GM19397 (cell line): Measurements from ENCODE around the gene MVD.

ENCODE experiments used
- ATAC-seq: cut with Tn5 transposase; IDR thresholded peaks from one replicate; pipeline ENCODE4 v1.9.1; 2021; ENCODE audit warnings: mild to moderate bottlenecking, moderate library complexity; ENCODE audit not compliant: unreplicated experiment

The MVD gene

DNA sequence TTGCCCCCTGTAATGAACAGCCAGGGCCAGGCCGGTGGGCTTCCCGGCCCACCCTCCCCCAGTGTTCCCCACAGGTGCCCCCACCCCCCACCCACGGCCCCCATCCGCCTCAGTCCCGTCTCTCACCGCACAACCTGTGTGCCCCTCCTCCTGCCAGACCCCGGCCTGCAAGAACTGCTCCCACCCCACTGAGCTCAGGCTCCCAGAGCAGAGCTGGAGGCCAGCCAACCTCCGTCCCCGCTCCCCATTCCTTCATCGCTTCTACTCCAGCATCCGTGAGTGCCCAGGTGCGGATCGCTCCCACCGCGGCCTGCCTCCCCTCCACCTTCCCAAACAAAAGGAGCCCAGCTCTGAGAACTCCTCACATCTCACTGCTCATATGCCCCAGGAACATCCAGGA lies 4.2 kb downstream of the MVD start:
- no peak for ATAC-seq

DNA sequence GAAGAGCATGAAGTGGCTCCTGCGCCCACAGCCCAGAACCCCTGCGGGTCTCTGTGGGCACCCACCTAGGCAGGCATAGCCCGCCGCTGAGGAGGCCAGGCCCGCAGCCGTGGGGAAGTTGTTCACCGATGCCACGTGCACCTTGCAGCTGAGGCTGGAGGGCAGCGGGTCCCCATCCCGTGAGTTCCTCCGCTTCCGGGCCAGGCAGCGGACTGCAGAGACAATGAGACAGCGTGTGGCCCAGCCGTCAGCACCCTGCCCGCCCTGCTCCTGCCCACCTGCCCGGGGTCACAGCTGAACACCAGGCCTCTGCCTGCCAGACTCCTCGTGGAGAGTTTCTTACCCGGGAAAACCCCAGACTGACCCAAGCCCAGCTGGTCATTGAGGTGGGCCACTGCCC lies 5.5 kb downstream of the MVD start:
- no peak for ATAC-seq

DNA sequence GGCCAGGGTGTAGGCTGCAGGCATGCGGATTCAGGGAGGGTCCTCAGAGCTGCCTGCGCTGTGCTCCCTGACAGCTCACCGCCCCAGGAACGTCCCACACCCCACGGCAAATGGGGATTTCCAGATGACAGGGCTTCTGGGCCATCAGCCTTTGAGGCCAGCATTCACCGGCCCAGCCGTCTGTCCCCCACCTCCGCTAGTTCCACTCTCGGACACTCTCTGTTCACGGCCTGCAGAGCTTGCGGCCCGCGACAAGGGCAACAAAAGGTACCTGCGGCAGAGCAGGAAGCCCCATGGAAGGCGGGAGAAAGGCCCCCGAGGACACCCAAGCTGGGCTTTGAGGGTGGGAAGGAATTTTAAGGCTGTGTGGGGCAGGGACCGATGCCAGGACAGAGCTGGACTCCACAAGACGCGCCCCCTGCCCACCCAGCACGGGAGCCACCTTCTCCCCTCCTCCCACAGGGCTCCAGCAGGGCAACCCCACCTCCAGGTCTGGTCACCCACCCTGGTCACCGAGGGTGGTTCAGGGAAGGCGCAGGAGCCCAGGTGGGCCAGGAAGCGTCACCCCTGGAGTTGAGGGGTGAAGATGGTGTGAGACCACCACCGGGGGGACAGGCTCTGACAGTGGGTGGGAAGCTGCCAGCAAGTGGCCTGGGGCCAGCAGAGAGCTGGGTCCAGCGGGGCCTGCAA lies 6.5 kb downstream of the MVD start:
- ATAC-seq = no peak

DNA sequence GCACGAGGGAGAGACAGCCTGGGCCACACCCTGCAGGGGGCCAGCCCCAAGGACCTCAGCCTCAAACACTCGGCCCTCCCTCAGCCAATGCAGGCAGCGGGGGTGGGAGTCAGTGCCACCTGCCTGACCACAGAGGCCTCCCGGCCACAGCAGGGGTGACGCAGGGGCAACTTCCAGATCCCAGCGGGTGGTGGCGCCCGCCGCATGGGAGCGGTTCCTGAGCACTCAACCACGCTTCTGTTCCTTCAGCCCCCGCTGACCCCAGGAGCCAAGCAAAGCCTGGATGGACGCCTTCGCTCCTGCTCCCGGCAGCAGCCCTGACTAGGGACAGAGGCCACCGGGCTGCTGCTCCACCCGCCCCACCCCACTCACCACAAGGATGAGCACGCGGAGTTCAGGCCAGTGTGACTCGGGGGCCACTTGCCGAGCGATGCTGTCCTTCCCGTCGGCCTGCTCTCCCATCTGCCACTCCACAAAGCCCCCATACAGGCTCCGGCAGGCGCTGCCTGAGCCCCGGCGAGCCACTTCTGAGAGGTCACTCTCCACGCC lies 7.1 kb downstream of the MVD start:
- ATAC-seq = no peak

DNA sequence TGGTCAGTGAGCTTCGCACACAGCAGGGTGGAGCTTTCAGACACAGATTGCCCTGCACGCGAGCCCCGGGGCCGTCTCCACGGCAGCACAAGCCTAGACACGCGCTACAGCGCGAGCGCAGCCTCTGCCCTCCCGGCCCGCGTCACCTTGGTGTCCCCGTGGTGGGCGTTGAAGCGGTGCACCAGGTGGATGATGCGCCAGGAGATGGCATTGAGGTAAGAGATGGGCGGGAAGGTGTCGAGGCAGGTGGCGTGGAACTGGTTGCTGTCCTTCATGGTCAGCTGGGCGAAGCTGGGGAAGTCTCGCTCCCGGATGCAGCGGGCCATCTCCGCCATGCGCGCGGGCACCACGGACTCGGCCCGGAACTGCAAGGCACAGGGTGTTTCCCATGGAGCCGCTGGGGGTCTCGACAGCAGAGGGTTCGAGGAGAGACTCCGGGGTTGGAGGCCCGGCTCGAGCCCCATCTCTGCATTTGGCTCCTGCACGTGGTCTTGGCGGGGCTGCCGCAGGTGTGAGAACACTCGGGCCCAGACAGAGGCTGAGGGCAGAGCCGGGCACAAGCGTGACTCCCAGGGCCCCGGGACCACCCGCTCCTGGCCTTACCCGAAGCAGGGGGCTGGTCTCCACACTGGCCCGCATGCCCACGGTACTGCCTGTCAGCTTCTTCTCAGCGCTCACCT lies 7.7 kb downstream of the MVD start:
- no peak for ATAC-seq

DNA sequence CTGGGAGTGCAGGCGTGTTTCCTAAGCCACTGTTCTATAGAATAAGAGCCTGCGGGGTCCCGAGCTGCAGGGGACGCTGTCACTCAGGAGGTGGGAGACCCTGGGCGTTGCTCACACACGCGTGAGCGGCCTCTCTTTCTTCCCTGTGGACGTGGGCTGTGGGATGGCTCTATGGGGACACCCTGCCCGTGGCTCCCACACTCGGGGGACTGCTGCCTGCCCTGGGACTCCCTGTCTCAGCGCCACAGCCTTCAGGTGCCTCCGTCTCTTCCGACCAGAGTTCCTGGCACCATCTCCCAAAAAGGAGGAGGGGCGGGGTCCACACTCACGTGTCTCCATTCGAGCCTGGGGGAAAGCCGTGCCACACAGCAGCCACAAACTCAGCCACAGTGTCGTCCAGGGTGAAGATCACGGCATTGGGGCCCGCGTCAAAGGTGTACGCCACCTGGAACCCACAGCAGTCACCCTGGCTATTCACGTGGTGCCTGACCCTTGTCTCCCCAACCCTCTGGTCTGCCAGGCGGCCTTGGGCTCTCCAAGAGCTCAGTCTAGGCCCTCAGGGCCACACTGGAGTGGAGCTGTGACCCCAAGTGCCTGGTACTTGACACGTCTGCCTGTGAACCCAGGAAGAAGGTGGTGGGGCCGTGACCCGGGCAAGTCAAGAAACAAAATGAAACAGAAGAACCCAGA lies 8.4 kb downstream of the MVD start:
- no peak for ATAC-seq

DNA sequence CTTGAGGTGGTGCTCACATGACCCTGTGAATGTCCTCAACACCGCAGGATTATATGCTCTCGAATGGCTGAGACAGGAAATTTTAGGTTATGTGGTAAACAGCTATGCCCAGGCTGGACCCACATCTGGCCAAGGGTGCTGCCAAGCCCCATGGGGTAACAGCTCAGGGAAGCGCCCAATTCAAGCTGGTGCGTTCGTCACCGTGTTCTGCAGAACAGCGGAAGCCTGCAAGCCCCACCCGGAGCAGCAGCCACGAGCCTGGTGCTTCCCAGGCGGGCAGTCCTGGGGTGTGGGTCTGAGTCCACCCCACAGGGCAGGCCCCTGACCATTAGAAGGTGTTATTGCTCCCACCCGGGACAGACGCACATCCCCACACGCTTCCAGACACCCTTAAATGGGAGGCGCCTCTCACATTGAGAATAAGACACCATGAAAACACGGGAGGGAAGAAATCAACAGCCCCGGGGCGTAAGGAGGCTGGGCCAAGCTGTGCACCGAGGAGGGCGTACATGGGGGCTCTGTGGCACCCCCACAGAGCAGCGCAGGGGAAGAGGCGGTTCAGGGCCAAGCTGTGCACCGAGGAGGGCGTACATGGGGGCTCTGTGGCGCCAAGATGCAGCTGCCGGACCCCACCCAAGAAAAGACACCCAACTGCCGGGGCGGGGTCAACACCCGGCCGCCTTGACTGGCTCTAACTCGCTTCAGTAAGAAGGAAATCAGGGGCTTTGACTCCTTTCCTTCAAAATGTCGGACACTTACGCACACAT lies 9.1 kb downstream of the MVD start:
- ATAC-seq = no peak

DNA sequence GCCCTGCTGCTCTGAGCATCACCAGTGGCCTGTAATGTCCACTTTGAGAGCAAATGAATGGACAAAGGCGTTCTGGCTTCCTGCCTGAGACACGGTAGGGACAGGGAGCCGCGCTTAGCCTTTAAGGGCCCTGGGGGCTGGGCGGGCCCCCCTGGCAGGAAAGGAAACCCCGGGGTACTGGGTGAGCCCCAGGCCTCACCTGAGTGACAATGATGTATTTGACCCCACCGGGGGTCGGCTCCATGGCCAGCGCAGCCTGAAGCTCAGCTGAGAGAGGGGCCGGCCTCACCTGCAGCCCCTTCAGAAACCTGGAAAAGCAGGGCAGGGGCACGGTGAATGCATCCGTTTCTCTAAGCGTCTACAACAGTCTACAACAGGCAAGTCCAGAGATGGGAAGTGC lies 9.8 kb downstream of the MVD start:
- no peak for ATAC-seq

DNA sequence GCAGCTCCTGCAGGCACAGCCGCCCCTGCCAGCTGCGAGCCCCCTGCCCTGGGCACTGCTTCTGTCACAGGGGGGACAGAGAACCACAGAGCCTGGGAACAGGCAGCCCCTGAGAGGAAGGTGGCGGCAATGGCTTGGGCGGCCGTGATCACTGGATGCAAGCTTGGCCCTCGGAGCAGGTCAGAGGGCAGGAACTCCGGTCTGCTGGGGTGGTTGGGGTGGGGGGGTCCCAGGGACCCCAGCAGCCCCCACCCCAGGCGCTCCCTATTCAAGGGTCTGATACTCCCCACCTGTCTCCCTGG lies 10.2 kb downstream of the MVD start:
- no peak for ATAC-seq

DNA sequence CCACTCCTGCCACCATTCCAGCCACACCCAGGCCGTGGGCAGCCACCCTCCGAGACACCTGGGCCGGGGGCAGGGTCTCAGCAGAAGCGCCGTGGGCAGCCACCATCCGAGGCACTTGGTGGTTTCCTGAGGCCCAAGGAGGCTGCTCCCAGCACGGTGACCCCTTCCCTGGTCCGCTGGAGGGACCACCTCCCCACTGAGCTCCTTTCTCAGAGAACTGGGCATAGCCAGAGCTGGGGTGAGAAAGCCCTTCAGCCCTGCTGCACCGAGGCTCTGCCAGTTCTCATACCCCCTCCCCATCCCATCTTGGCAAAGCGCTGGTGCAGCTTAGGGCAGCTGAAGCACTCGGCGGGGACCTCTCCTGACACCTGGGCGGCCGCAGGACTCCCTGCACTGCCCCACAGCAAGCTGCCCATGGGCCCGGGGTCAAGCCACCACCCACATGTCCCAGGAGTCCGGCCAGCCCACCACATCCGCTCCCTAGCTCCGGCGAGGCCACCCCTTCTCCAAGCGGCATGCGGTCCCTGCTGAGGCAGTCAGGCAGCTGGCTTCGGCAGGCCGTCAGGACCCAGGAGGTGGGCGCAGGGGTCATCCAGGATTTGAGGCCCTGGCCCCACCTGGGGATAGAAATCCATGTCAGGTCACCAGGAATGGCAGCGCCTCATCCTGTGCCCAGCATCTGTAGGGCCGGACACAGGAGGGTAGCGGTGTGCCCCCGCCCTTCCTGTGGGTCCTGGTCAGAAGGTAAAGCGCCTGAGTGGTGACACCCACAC lies 10.7 kb downstream of the MVD start:
- ATAC-seq = peak; percentile 0

DNA sequence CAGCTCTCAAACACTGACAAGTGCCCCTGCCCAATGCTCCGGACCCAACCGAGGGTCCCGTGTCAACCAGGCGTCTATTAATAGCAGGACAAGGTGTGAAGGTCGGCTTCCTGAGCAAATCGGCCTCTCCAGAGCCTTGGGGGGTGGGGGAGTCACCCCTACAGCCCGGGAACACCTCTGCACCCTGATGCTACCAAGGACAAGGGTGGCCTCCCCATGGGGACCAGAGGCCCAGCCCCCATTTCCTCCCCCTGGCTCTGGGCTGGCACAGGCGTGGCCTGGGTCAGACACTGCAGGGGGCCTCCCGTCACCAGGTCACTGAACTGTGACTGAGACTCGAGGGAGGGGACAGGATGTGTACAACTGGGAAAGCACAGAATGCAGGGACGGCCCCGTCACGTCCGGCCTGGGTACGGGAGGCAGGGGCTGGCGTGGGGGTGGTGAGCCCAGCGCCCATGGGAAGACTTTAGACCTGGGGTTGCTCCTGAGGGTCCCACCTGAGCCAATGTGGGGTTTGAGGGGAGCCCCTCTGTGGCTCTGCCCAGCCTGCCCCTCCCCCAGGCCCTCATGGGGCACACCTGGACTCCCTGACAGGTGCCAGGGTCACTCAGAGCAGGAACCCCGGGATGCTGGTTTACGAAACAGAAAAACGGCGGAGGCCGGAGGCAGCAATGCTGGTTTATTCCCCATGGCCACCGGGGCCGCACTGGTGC lies 11.5 kb downstream of the MVD start:
- peak; percentile 71 for ATAC-seq

DNA sequence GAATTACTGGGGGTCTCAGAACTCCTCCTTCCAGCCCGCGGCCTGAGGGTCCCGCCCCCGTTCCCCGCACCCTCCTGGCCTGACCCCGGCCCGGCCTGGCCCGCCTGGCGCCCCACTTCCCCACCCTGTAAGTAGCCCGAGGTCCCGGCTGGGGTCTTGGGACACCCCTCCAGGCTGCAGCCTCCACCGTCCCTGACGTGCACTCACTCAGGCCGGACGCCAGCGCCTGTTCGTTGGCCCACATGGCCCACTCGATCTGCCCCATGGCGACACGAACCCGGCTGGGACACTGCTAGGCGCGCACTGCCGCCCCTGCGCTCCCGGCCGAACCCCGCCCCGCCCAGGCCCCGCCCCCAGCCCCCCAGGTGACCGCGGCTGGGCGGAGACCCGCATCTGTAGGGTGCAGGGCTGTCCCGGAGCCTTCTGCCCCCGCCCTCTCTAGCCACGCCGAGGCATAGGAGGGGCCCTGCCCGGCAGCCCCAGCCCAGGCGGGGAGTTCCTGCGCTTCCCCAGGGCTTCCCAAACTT lies 12.1 kb downstream of the MVD start, which contains the start of gene CYBA:
Gene CYBA, minus strand, starts transcription at position 305 of the 527 bp plus-strand sequence. Its CDS starts 40 bp downstream, at position 265.
- peak; percentile 65 for ATAC-seq

DNA sequence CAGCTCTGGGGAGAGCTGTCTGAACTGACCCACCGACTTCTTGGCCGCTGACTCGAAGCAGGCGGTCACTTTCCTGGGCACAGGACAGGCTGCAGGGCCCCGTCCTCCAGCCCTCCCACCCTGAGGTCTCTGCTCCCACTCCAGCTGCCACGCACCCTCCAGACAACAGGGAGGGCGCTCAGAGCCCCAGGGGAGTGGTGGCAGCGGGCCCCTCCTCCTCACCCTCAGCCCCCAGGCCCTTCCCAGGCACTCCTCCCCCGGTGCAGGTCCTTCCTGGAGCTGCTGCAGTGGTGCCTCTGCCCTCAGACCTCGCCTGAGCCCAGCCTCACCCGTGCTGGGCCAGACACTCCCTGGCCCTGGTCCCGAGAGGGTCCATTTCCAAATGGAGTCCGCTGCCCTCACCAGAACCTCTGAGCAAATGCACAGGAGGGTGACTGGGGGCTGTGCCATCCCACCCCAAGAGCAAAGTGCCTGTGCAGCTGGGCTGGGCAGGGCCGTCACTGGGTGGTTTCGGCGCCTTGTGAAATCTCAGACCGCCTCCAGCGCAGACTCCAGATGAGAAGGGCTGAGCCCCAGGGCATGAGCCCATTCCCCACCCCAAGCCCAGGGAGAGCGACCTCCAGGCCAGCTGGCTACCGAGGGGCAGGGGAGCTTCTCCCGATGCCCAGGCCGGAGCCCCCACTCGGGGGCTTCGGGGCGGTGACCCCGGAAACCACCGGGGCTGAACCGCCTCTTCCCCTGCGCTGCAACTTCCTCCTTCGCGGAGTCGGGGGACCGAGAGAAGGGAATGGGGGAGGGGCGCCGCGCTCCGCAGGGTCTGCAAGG lies 12.8 kb downstream of the MVD start:
- ATAC-seq = peak; percentile 12

DNA sequence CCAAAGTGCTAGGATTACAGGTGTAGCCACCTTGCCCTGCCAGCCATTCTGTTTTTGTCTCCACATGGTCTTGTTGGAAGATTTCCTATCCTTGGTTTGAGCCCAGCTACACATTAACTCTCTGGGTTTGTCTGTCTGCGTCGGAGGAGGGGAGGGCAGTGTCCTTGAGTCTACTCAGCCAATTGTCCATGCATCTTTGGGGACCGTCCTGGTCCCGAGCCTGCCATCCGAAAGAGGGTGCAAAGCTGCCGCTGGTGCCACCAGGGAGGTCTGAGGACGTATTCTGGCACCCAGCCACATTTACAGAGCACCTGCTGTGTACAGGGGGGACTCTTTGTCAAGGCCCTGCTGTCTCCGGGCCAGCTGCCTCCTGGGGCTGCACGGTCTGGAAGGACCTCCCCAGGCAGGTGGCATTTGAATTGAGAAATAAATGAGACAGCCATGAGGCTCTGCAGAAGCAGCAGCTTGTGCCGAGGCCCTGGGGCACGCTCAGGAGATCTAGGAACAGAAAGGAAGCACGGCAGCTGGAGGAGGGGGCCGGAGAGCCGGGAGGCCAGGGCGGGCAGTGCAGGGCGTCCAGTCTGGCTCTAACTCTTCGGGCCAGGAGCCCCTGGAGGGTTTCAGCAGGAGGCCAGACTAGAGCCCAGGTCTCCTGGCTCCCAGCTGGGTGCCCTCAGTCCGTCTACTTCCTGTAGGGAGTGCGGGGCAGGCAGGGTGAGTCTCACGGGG lies 13.5 kb downstream of the MVD start:
- no peak for ATAC-seq

DNA sequence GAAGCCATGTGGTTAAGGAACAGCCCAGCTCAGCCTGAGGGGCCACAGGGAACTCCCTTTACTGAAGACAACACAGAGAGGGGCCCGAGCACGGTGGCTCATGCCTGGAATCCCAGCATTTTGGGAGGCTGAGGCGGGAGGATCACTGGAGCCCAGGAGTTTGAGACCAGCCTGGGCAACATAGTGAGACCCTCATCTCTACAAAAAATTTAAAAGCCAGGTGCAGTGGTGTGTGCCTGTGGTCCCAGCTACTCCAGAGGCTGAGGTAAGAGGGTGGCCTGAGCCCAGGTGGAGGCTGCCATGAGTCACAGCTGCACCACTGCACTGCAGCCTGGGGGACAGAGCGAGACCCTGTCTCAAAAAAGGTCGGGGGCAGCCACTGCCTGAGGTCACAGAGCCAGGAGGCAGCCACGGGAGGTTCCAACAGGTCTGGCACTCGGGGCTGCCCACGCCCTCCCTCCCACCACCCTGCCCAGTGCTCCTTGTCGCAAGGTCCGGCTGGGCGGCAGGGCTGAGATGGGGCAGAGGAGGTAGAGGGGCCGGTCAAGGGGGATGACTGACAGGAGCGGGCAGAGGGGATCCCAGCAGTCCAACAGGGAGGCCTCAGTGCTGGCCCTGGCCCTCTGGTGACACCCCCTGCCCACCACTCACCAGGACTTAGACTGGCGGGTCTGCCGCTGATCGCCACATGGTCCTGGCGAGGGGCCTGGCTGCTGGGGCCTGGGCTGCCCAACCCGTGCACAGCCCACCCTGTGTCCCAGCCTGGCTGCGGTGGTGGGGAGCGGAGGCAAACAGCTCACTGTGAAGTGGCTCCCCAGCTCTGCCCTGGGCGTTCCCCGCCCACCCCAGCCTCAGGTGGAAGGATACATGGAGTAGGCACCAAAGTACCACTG lies 15.5 kb downstream of the MVD start:
- no peak for ATAC-seq

DNA sequence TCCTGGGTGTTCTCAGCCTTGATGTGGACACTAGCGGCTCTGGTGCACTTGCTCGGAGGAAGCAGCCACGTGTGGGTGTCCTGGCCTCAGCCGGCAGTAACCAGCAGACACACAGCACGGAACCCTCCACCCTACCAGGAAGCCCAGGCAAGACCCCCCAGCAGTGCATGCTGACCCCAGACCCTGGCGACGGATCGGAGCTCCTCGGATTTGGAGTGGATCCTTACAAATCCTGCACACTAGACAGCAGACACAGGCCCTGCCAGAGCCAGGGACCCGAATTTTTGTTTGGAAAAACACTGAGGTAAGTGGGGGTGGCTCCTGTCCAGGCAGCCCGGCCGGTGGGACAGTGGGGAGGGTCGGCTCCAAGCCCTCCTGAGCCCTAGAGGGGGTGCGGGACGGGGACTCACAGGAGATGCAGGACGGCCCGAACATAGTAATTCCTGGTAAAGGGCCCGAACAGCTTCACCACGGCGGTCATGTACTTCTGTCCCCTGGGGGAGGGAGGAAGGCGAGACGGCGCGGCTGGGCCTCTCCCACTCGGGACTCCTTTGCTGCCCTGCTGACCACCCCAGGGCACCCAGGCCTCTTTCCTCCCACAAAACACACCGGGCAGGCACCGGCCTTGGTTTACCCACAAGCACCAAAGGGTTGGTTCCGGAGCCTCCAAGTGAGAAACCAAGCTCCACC lies 16.4 kb downstream of the MVD start:
- no peak for ATAC-seq
